GM19372 (cell line): ENCODE results near the gene USP32.
A peak's percentile ranks its signal among the peaks of the same experiment; 100 is the strongest.

Experiments used
- ATAC-seq: cut with Tn5 transposase; IDR thresholded peaks from one replicate; pipeline ENCODE4 v1.9.1; 2021; ENCODE audit warnings: mild to moderate bottlenecking, low read depth, moderate library complexity; ENCODE audit not compliant: unreplicated experiment

Gene USP32

GRCh38 chr17:60305141-60305540, 86.8 kb downstream of the USP32 start:
- peak; percentile 61 for ATAC-seq

DNA sequence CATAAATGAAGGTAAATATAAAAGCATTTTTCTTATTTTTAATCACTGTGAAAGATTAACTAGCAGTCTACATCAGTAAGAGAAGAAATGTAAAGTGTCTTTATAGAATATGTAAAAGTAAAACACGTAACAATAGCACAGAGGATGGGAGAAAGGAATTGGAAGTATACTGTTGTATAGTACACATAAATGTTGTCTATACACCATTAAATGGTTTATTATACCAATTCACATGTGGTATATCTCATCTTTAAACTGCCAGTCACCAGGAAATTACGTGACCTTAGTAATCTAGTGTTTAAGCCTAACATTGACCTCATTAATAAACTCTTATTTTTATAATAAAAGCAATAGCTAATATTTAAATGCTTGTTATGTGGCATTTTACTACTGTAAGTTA, 87.4 kb downstream of the USP32 start:
- ATAC-seq = no peak

GRCh38 chr17:60303406-60304099, 88.4 kb downstream of the USP32 start:
- ATAC-seq = no peak

GRCh38 chr17:60301649-60302048, 90.3 kb downstream of the USP32 start:
- ATAC-seq = no peak

GRCh38 chr17:60300949-60301348, 91.0 kb downstream of the USP32 start:
- no peak for ATAC-seq

- ATAC-seq = no peak
These were observed 91.9 kb downstream of the USP32 start for GRCh38 chr17:60300011-60300410.

- no peak for ATAC-seq
These were observed 94.1 kb downstream of the USP32 start for GRCh38 chr17:60297760-60298401.

GRCh38 chr17:60296177-60296576, 95.8 kb downstream of the USP32 start:
- no peak for ATAC-seq

DNA sequence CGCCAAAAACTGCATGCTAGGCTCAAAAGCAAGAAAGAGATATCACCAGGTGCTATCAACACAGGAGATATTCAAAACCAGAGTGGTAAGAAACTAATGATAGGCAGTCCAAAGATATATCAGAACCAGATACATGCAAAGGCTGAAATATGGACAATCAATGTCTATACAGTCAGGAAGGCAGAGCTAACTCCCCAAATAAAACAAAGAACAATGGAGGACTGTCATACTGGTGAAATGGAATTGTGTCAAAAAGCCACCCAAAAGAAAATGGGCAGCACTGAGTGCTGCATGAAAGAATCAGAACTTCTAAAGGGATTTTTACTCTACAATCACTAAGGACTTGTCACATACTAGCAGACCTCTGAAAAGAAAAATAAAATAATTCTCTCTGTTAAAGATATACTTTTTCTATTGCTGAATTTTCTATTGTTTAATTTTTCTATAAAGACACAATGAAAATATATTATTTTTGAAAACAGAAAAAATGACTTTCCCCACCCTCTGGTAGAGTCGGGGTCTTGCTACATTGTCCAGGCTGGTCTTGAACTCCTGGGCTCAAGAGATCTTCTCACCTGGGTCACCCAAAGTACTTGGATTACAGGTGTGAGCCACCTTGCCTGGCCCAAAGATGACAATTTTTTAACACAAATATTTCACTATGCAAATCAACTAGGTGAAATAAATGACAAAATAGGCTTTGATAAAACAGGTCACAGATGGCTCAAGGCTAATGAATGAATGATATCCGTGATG, 98.2 kb downstream of the USP32 start:
- no peak for ATAC-seq

GRCh38 chr17:60292697-60293096, 99.2 kb downstream of the USP32 start:
- no peak for ATAC-seq

GRCh38 chr17:60284709-60285108, 107.2 kb downstream of the USP32 start:
- no peak for ATAC-seq

GRCh38 chr17:60283816-60284215, 108.1 kb downstream of the USP32 start:
- no peak for ATAC-seq

DNA sequence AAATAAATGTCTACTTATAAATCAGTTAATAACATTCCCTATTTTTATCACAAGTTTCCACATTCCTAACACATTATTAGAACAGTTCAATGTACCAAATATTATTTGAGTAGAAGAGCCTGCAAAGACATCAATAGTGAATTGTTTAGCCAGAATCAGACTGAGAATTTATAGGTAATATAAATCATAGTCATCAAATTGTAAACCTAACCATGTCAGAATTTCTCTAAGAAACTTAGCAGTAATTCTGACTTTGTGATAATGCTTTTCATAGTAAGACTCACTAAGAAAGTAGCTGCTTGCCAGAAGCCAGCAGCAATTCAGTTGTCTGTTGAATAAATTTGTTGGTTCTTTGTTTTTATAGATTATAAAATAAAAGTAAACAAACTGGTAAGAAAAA, 111.3 kb downstream of the USP32 start:
- ATAC-seq = no peak

- ATAC-seq = no peak
These were observed 113.7 kb downstream of the USP32 start for GRCh38 chr17:60278237-60278636.

- no peak for ATAC-seq
These were observed 114.7 kb downstream of the USP32 start for GRCh38 chr17:60277258-60277657.

- ATAC-seq = no peak
These were observed 122.5 kb downstream of the USP32 start for GRCh38 chr17:60269417-60269816.

DNA sequence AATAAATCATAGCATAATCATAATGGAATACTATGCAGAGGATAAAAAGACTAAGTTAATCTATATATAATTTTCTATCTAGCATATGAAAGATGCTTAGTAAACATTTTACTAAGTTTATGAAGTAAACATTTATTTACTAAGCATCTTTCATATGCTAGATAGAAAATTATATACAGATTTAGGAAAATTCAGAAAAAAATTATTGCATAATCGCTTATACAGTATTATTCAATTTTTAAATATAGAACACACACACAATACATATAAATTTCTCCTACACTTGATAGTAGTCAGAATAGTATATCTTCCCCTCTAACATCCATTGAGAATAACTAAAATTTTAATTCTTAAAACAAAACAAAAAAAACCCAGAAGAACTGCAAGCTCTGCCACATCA, 131.4 kb downstream of the USP32 start:
- ATAC-seq = no peak

DNA sequence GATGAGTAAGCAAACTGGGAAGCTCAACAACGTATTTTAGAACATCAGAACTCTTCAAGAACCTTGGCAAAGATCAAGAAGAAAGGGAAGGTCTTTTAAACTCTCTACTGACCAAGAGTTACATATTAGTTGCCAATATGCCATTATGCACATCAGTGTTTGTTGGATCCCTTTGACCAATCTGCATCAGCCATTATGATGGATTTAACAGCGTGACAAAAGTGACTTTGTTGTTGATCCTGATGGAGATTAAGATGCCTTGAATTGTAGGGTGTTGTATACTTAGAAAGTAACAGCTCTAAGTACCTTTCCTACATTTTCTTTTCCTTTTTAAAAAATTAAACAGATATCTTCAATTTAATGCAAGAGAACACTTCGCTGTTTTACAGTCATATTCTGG, 133.6 kb downstream of the USP32 start:
- no peak for ATAC-seq

DNA sequence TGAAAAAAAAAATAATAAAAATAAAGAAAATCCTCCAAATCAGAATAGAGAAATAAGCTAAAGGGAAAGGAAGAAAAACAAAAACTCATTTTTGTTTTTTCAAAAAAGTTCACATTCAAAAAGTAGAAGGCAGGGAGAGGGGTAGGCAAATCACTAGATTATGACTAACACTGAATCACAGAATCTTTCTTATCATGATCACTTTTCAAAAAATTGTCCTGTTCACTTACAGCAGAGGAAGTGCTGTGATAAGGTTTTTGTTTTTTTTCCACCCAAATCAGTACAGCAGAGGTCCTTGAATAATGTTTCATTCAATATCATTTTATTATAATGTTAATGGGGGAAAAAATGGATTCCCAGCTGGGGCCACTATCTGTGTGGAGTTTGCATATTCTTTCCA, 135.8 kb downstream of the USP32 start:
- ATAC-seq = no peak

DNA sequence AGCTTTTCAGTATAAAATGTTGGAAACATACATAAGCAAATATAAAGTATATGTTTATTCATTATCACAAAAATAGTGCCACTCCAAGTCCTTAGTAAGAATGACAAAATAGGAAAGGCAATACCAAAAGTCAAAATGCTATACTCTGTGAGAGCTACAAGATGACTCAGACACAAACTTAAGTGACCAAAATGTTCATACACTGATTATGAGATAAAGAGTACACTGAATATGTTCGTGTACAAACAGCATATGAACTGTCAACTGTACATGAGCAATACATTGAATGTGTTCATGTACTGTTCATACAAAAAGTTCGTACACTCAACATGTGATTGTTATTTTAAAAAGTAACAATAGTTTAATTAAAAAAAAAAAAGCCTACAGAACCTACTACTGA, 138.9 kb downstream of the USP32 start:
- no peak for ATAC-seq

- no peak for ATAC-seq
These were observed 139.5 kb downstream of the USP32 start for GRCh38 chr17:60252459-60252858.
